GM19438 (cell line): ENCODE measurements around the gene HSD3B7.
"Not testable (repeated sequence)": the region's sequence is repeated elsewhere in the genome, so short reads cannot be mapped to it uniquely, and the experiment has no call there.

Experiments used
- ATAC-seq: cut with Tn5 transposase; IDR thresholded peaks from one replicate; pipeline ENCODE4 v1.9.1; 2021; ENCODE audit warnings: low read depth; ENCODE audit not compliant: unreplicated experiment

HSD3B7 gene

DNA sequence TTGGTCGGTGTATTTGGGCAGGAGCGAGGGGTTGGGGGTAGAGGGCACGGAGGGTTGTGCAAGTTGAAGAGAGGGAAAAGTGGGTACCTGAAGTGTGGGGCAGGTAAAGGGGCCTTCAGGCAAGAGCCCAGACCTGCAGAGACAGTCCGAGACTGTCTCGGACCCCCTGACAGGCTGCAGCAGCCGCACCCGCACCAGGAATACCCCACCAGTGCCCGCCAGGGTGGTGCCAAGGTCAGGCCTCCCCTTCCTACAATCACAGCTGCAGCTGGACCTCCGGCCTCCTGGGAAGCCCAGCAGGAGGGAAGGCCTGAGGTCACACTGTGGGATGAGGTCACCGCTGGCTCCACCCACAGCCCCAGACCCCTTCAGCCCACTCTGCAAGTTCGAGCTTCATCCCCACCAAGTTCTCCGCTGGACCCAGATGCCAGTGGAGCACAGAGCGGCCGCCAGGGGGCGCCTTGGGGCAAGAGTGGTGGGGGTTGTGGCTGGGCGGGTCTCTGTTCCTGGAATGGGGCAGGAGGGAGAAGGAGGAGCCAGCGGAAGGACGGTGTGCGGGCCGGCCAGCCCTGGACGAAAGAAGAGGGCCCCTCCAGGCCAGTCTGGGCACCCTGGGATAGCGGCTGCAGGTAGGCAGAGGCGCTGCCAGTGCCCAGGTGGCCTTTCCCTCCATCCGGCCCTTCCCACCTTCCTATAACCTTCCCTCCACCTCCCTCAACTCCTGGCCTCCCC lies at the start of gene HSD3B7:
Gene HSD3B7 (plus strand): TSS at position 539 of the 732 bp plus-strand sequence. CDS start 452 bp downstream, outside the sequence.
- peak; percentile 59 for ATAC-seq

DNA sequence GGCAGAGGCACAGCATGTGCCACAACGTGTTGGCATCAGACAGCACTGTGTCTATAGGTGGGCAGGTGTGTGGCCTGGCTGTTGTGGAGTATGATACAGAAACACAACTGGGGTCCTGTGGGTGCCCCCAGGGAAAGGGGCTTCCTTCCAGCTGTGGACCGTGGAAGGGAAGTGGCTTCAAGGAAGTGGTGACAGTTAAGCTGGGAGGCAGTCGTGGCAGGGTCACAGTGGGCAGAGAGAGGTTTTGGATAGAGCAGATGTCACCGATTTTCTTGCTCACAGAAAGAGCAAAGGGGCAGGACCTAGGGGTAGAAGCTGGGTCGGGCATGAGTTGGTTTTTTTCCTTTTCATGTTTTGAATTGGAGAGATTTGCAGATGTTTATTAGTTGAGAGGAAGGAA lies 47.3 kb upstream of the HSD3B7 start:
- no peak for ATAC-seq

DNA sequence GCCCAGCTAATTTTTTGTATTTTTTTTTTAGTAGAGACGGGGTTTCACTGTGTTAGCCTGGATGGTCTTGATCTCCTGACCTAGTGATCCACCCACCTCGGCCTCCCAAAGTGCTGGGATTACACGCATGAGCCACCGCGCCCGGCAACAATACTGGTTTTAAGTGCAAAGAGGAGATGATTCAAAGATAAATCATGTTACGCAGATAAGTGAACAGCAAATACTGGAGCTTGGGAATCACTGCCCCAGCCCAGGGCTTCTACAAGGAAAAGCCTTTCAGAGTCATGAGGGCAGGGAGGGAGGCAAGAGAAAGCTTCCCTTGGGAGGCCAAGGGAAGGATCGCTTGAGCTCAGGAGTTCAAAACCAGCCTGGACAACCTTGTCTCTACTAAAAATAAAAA lies 45.4 kb upstream of the HSD3B7 start:
- ATAC-seq, result not testable (repeated sequence)

DNA sequence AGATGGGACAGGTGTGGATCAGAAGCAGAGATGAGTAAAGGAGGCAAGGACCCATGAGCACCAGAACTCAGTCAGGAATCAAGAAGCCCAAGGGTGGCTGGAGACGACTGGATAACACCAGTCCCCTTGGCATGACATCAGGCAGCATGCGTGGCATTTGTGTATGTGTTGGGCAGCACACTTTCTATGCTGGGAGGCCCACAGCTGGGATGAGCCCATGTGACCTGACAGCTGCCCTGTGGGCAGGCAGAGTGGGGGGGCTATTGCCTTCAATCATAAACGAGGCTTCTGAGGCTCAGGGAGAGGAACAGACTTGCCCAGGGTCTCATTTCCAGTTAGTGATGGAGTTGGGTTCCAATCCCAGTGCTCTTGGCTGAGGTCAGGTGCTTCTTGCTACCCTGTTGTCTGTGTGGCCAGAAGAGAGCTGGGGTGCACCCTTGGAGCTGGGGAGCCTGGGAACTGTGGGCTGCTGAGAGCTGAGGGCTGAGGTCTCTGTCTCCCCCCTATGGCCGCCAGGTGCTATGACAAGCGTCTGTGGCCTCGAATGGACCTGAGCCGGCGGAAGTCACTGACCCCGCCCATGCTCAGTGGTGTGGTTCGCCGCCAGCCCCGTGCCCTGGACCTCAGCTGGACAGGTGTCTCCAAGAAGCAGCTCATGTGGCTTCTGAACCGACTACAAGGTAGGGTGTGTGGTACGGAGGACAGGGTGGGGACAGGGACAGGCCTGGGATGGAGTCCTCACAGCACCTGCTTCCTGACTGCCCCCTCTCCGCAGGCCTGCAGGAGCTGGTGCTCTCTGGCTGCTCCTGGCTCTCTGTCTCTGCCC lies 43.2 kb upstream of the HSD3B7 start:
- ATAC-seq, result peak; percentile 72

DNA sequence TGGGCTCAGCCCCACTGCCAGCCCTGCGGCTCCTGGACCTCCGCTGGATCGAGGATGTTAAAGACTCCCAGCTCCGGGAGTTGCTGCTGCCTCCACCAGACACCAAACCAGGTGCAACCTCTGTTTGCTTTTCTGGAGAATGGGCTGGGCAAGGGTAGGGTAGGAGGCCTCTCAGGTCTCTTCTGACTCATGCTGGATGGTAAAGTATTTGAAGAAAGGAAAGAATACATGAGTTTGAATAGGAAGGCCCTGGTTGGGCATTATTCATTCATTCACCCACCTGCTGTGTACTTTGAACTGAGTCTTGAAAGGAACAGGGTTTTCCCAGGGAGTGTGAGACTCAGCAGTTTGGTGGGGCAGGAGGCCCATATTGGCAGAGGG lies 42.6 kb upstream of the HSD3B7 start:
- ATAC-seq, result no peak

DNA sequence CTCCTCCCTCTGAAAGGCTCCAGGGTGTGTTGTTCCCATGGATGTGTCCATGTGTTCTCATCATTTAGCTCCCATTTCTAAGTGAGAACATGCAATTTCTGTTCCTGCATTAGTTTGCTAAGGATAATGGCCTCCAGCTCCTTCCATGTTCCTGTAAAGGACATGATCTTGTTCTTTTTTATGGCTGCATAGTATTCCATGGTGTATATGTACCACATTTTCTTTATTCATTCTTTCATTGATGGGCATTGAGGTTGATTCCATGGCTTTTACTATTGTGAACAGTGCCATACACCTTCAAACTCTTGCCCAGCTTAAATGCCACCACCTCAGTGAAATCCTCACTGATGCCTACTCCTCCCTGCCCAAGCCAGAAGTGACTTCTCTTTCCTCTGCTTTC lies 40.7 kb upstream of the HSD3B7 start:
- no peak for ATAC-seq

DNA sequence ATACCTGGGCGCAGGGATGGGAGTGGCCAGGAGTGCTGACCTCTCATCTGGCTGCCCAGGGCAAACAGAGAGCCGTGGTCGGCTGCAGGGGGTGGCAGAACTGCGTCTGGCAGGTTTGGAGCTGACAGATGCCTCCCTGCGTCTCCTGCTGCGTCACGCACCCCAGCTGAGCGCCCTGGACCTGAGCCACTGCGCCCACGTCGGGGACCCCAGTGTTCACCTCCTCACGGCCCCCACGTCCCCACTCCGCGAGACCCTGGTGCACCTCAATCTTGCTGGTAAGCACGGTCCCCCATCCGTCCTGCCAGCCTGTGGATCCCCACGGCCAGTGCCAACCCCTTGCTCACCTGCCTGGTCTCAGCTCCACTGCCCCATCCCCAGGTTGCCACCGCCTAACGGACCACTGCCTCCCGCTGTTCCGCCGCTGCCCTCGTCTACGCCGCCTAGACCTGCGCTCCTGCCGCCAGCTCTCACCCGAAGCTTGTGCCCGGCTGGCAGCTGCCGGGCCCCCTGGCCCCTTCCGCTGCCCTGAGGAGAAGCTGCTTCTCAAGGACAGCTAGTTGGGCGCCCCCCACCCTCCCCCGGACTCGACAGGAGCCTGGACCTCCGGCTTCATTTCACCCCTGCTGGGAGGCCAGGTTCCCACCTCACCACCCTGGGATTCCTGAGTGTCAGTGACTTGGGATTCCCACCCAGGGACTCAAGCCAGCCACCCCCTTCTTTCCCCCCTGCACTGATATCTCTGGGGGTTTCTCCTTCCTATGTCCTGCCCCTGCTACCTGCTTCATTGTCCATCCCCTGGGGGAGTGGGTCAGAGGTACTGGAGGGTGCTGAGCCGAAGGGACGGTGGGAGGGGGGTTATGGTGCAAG lies 38.1 kb upstream of the HSD3B7 start:
- ATAC-seq, result no peak

DNA sequence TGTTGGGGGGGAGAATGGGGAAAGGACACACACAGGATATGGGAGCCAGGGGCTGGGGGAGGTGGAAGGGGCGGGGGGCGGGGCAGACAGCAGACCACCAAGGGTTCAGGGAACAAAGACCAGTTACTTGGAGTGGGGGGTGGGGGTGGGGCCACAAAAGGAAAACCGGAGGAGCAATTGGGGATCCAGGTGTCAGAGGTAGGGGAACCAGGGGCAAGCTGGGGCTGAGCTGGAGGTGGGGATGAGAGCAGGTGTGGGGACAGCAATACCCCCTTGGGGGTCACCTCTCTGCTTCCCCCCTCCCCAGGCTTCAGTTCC lies 37.5 kb upstream of the HSD3B7 start:
- no peak for ATAC-seq

DNA sequence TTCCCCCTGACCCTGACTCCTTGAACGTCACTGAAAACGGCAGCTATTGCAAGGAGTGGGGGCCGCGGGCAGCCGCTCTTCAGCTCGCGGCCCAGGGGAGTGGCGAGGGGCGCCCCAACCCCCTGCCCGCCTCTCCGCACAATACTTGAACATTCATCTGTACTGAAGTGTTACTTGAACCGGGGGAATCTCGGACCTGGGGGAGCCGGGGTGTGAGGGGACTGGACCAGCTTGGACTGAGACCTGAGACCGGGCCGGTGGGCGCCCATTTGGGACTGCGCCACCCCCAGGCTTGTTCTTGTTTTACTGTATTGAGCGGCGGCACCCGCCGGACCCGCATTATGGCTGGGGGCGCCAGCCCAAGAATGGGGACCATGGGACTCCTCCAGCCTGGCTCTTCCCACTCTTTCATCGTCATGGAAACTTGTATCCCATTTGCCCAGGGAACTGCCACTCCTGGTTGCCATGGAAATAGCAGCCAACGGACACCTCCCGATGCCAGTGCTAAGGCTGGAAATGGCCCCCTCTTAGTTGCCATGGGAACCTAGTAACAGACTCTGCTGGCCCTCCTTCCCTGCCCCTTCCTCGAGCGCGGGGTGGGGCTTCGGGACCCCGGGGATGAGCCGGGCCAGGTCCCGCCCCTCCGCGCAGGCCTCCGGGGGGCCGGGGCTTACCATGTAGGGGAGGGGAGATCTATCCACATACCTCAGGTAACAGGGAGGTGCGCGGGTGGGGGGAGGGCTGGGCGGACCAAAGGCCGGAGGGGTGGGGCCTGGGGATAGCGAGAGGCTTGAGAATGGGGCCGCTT lies 36.9 kb upstream of the HSD3B7 start:
- ATAC-seq, result no peak

DNA sequence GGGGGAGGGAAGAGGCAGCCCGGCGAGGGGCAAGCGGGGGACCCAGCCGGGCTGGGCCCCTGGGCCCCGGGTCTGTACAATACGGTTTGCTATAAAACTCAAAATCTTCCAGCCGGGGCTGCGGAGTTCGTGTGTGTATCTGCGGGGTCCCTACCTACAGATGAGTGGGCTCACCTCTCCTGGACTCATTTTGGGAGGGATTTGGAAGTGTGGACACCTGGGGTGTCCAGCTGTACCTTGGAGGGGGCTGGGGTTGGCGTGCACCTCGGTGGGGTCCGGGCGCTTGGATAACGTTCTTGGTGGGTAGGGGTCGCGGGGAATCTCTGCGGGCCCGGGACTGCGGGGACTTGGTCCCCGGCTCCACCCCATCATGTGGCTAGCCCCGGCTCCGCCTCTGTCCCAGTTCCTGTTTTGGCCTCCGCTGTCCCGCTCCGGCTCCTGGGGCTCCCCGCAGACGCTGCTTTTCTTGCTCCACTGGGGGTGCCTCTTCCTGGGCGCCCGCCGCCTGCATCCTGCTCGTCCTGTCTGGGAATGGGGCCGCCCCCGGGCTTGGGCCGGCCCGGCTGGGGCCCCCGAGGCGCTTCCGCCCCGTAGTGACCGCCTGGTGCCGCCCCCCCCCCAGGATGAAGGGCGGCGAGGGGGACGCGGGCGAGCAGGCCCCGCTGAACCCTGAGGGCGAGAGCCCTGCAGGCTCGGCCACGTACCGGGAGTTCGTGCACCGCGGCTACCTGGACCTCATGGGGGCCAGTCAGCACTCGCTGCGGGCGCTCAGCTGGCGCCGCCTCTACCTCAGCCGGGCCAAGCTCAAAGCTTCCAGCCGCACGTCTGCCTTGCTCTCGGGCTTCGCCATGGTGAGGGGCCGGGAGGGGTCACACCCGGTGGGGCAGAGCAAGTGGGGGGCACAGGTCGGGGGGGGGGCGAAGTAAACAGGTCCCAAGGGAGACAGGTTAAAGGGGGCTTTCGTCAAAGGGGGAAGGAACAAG lies 36.0 kb upstream of the HSD3B7 start, which contains the start of gene ORAI3:
Gene ORAI3 (plus strand): TSS at position 402 of the 983 bp plus-strand sequence. CDS start 222 bp downstream, at position 624.
- ATAC-seq, result peak; percentile 56

DNA sequence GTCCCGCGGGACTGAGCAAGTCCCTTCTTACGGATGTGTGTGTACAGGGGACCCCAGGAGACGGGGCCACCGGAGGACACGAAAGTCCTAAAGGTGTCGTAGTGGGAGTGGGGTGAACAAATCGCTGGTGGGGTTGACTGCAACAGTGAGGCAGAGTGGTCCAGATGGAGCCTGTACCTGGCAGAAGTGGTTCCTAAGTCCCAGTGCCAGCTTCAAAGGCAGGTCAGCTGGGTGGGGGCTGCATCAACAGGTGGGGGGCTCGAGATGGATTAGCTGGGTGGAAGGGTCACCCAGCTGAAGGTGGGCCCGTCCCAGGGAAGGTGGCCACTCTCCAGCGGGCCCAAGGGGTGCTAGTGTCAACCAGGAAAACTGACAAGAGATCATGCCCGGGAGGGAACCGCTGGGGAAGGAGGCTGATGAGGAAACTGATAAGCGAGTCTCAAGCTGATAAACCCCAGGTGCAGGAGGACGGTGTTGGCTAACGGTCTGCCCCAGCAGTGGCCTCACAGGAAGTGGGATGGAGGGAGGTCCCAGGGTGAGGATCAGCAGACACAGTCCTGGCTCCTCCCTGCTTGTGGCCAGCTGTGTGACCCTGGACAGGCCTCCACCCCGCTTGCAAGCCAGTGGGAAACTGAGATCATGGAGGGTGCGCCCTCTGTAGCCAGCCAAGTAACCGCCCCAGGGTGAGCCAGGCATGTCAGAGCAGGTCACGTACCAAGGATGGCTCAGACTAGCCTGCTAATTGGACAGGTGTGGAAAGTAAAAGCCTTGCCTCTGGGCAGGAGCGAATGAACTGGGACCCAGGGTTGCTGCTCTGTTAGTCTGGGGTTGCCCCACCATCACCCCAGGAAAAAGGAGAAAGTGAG lies 35.1 kb upstream of the HSD3B7 start:
- peak; percentile 54 for ATAC-seq

DNA sequence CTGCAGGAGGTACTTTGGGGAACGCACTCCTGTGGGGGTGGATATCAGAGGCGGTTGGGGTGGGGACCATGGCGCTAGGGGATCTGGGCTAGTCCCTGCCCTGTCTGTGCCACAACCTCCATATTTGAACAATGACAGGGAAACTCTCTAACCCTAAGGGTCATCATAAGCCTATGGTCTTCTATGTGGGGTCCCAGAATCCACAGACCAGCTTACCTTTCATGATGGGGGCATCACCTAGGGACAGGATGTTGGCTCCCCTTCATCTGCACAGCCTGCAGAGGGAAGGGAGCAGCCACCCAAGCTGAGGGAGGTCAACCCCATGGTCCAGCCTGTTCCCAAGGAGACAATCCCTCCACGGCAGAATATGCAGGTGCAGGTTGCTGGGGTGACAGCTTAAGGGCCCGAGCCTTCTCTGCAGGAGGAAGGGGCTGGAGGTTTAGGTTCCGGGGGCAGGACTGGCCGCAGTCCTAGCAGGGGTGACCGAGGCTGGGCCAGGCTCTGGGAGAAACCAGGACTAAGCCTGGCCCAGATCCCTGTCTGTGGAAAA lies 34.4 kb upstream of the HSD3B7 start:
- ATAC-seq, result no peak

DNA sequence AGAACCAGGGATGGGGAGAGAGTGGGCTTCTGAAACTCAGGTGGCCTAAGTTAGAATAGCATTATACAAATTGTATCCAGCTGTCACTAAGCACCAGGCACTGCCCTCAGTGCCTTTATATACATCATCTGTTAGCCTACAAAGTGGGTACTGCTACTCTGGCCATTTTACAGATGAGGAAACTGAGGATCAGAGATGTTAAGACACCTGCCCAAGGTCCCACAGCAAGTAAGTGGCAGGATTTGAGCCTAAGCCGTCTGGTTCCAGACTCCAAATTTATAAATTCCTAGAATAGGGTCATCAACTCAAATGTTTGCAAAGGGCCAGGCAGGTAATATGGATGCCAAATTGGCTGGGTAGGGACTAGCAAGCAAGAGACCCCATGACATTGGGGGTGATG lies 33.8 kb upstream of the HSD3B7 start:
- ATAC-seq, result no peak

DNA sequence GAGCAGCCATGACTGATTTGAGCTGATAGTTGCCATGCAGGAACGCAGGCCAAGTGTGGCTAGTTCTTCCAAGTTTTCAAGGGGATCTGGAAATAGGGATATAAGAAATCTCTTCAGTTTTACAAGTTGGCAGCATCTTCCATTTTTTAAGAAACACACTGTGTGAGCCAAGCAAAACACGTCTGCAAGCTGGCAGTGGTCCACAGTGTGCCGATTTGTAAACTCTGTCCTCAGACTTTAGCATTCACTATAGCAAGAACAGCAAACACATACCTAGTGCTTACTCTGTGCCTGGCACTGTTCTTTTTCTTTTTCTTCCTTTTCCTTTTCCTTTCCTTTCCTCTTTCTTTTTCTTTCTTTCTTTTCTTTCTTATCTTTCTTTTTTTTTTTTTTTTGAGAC lies 33.3 kb upstream of the HSD3B7 start:
- ATAC-seq, result no peak

DNA sequence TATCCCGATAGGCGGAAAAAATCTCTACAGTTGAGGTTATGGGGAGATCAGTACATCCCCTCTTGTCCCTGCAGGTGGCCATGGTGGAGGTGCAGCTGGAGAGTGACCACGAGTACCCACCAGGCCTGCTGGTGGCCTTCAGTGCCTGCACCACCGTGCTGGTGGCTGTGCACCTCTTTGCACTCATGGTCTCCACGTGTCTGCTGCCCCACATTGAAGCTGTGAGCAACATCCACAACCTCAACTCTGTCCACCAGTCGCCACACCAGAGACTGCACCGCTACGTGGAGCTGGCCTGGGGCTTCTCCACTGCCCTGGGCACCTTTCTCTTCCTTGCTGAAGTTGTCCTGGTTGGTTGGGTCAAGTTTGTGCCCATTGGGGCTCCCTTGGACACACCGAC lies 31.9 kb upstream of the HSD3B7 start:
- no peak for ATAC-seq

DNA sequence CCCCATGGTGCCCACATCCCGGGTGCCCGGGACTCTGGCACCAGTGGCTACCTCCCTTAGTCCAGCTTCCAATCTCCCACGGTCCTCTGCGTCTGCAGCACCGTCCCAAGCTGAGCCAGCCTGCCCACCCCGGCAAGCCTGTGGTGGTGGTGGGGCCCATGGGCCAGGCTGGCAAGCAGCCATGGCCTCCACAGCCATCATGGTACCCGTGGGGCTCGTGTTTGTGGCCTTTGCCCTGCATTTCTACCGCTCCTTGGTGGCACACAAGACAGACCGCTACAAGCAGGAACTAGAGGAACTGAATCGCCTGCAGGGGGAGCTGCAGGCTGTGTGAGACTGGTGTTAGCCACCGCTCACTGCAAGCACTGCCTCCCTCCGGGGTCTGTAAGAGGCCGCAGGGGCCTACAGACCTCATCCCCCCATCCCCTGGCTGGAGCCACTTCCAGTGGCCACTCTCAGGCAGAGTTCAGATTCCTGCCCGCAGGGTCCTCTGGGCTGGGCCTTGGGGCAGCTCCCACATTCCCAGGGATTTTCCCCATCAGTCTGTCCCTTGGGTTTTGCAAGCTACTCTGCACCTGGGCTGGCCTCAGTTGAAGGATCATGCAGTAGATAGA lies 31.4 kb upstream of the HSD3B7 start:
- ATAC-seq, result no peak

DNA sequence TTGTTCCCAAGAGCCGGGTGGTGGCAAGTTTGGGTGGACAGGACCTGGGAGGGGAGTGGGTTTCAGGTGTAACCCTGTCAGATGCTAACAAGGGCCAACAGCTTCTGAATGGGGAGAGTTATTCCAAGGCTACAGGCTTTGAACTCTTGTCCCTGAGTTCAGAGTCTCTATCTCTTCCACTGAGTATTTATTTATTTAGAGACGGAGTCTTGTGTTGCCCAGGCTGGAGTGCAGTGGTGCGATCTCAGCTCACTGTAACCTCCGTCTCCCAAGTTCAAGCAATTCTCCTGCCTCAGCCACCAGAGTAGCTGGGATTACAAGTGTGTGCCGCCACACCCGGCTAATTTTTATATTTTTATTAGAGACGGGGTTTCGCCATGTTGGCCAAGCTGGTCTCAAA lies 30.0 kb upstream of the HSD3B7 start:
- no peak for ATAC-seq
